HFFc6 (cell line): Measurements from ENCODE around the gene ADGRL3. TPM values are rescaled to one million over a fixed set of nuclear protein-coding genes. Genes with fewer than 3 reads are reported as not detected.

Experiments
- DNase-seq: peaks from one replicate; pipeline ENCODE4 v3.0.0-alpha.2; 2018
- H3K27ac Mint-ChIP-seq: 2 replicates; pipeline ENCODE4 v1.8.0; 2020; ENCODE audit warnings: mild to moderate bottlenecking, mixed read lengths
- H3K27me3 Mint-ChIP-seq: 2 replicates; pipeline ENCODE4 v1.8.0; 2021; ENCODE audit warnings: mild to moderate bottlenecking, moderate library complexity, mixed read lengths; ENCODE audit not compliant: insufficient read depth
- H3K36me3 Mint-ChIP-seq: 2 replicates; pipeline ENCODE4 v1.8.0; 2021; ENCODE audit warnings: low read depth, mixed read lengths
- H3K4me1 Mint-ChIP-seq: 2 replicates; pipeline ENCODE4 v1.8.0; 2020; ENCODE audit warnings: low read depth, mixed read lengths
- H3K4me3 Mint-ChIP-seq: 2 replicates; pipeline ENCODE4 v1.8.0; 2020; ENCODE audit warnings: mild to moderate bottlenecking, moderate library complexity, mixed read lengths
- H3K9me3 Mint-ChIP-seq: 2 replicates; pipeline ENCODE4 v1.8.0; 2020; ENCODE audit warnings: mild to moderate bottlenecking, mixed read lengths
- CTCF ChIP-seq: fragments of 200-600 bp; sonication (generic); IDR thresholded peaks from 2 replicates; pipeline ENCODE4 v1.5.0; 2021; ENCODE audit warnings: antibody characterized with exemption, mild to moderate bottlenecking
- total RNA-seq, 6 experiments: library from RNA; stranded (reverse); fragmentation: NEBNext Ultra II Directional; extraction: Animal tissue kit (Norgen Biotek cat#: 25700); gene quantifications; 2 replicates in 1 of 6; 3 replicates in 5 of 6; pipeline ENCODE4 v1.2.3, GENCODE V29; 2021

The ADGRL3 gene
- total RNA-seq, 6 experiments from 2014 or later = not detected

DNA sequence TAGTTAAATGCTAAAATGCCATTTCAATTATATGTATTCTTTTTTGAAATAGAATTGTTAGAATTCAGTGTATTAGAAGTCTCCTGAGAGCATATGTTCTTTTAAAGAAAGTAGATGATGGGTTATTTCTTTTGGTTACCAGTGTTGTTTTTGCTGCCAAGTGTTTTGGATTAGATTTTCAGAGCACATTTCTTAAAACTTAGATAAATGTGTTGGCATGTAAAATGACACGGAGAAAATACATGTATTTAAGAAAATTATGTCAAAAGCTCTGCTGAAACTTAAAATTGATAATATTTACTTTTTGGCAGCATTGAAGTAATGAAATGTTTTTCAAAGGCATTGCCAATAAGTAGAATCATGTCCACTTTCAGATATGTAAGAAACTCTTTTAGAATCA, 379.7 kb downstream of the ADGRL3 start:
- H3K27me3 Mint-ChIP-seq = no peaks in the 10 kb centered on the region; the same call in 1 of the 2 replicates
- H3K4me1 Mint-ChIP-seq = no peaks in the 10 kb centered on the region
- peaks cover 20% of the 10 kb centered on the region for H3K9me3 Mint-ChIP-seq
- no peak for DNase-seq
- H3K27ac Mint-ChIP-seq = no peak overlapping the region
- no peak overlapping the region for H3K4me3 Mint-ChIP-seq
- H3K36me3 Mint-ChIP-seq = no peaks in the 10 kb centered on the region
- TF ChIP-seq CTCF = no peak

DNA sequence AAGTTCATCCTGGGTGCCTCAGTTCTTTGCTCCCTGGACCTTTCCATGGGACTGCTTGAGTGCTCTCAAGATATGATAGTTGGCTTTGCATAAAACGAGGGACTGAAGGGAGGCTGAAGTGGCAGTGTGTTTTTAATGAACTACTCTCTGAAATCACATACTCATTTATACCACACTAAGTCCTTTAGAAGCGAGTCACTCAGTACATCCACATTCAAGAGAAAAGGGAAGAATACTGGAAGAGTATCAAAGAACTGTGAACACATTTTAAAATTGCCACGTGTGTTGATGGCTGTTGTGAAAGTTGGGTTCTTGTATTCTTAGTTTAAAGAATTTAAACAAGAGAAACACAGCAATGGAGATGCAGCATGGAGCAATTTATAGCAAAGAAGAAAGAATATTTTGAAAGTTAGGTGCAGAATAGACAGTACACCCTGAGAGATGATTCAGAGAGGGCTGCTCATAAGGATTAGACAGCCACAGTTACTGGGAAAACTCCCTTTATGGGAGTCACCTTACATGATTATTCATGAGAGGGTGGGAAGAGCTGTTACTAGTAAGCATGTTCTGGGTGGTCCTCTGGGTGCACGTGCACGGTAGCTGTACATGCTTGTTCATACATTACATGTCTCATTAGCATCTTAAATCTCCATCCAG, 380.7 kb downstream of the ADGRL3 start:
- no peak overlapping the region for H3K4me3 Mint-ChIP-seq

GRCh38 chr4:61583696-61584095, 383.6 kb downstream of the ADGRL3 start:
- H3K27me3 Mint-ChIP-seq = no peaks in the 10 kb centered on the region; the same call in 1 of the 2 replicates

More for the DNA sequence above, 380.7 kb downstream of the ADGRL3 start:
- Mint-ChIP-seq H3K4me1 (no peaks in the 10 kb centered on the region), H3K27me3 (no peaks in the 10 kb centered on the region; the same call in 1 of the 2 replicates), H3K9me3 (peaks cover 20% of the 10 kb centered on the region), H3K36me3 (no peaks in the 10 kb centered on the region), H3K27ac (no peak overlapping the region)
- no peak for DNase-seq
- no peak for TF ChIP-seq CTCF

GRCh38 chr4:61588621-61589402, 388.7 kb downstream of the ADGRL3 start:
- Mint-ChIP-seq H3K4me1 (no peaks in the 10 kb centered on the region), H3K27me3 (no peaks in the 10 kb centered on the region), H3K36me3 (no peaks in the 10 kb centered on the region), H3K9me3 (peaks cover 13% of the 10 kb centered on the region), H3K4me3 (no peak overlapping the region), H3K27ac (no peak overlapping the region)
- TF ChIP-seq CTCF = no peak
- DNase-seq = no peak

More at GRCh38 chr4:61583696-61584095, 383.6 kb downstream of the ADGRL3 start:
- no peaks in the 10 kb centered on the region for H3K4me1 Mint-ChIP-seq
- no peak overlapping the region for H3K27ac Mint-ChIP-seq
- H3K4me3 Mint-ChIP-seq = no peak overlapping the region
- DNase-seq = no peak
- TF ChIP-seq CTCF = no peak
- no peaks in the 10 kb centered on the region for H3K36me3 Mint-ChIP-seq
- peaks cover 25% of the 10 kb centered on the region for H3K9me3 Mint-ChIP-seq

DNA sequence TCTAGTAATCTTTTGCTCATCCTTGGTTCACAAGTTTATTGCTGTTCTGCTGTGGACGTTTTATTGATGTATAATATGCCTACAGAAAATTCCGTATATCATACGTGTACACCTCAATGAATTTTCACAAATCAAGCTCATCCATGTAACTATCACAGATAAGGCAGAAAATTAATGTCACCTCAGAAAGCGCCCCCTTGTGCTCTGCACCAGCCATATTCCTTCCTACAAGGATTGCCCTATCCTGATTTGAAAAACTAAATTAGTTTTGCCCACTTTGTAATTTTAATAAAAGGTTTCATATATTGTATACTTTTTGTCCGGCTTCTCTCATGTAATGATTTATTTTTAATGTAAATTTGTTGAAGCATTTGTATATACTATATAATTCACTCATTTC, 390.8 kb downstream of the ADGRL3 start:
- H3K27me3 Mint-ChIP-seq = no peaks in the 10 kb centered on the region
- TF ChIP-seq CTCF = no peak
- H3K4me1 Mint-ChIP-seq = no peaks in the 10 kb centered on the region
- H3K27ac Mint-ChIP-seq = no peak overlapping the region
- no peak overlapping the region for H3K4me3 Mint-ChIP-seq
- no peak for DNase-seq
- H3K36me3 Mint-ChIP-seq = no peaks in the 10 kb centered on the region
- peaks cover 25% of the 10 kb centered on the region for H3K9me3 Mint-ChIP-seq
